A549 (cell line): Measurements from ENCODE around the gene ABHD2.

Experiments used
- CEBPB ChIP-seq, 2 experiments: fragments of >200 bp in 1 of 2; sonication (Bioruptor Twin) in 1 of 2; formaldehyde crosslinking in 1 of 2; IDR thresholded peaks; 2 replicates each; pipeline ENCODE4 v1.6.1; 2012 to 2016
- CTCF ChIP-seq: fragments of >200 bp; sonication (Bioruptor Twin); formaldehyde crosslinking; IDR thresholded peaks from 3 replicates; pipeline ENCODE4 v1.5.1; 2016
- ELK1 ChIP-seq: fragments of 150-350 bp; IDR thresholded peaks from 2 replicates; pipeline ENCODE4 v1.6.1; 2014; ENCODE audit warnings: low read depth, mild to moderate bottlenecking, low read length
- EP300 ChIP-seq, 2 experiments: fragments of >200 bp; sonication (Bioruptor Twin); formaldehyde crosslinking; IDR thresholded peaks; 2 replicates in 1 of 2; 3 replicates in 1 of 2; pipeline ENCODE4 v1.6.1; 2016 to 2017
- HOXA7 ChIP-seq: fragments of 250-450 bp; sonication (Bioruptor Pico); IDR thresholded peaks from 2 replicates; pipeline ENCODE4 v1.5.0; 2020; ENCODE audit warnings: mild to moderate bottlenecking, moderate library complexity
- HOXB5 ChIP-seq: fragments of 250-450 bp; sonication (Bioruptor Pico); IDR thresholded peaks from 2 replicates; pipeline ENCODE4 v1.5.0; 2020; ENCODE audit warnings: mild to moderate bottlenecking, moderate library complexity
- JUN ChIP-seq, 2 experiments: fragments of >200 bp; sonication (Bioruptor Twin); formaldehyde crosslinking; IDR thresholded peaks; 2 replicates in 1 of 2; 3 replicates in 1 of 2; pipeline ENCODE4 v1.6.1; 2016 to 2017
- JUNB ChIP-seq: fragments of >200 bp; sonication (Bioruptor Twin); formaldehyde crosslinking; IDR thresholded peaks from 2 replicates; pipeline ENCODE4 v1.6.1; 2016
- POLR2A ChIP-seq: IDR thresholded peaks from 2 replicates; pipeline ENCODE4 v1.6.1; 2012; ENCODE audit warnings: mild to moderate bottlenecking, low read length
- RFX5 ChIP-seq: fragments of 450-650 bp; IDR thresholded peaks from 2 replicates; pipeline ENCODE4 v1.7.1; 2014; ENCODE audit warnings: antibody characterized with exemption, mild to moderate bottlenecking, moderate library complexity

- no peak for TF ChIP-seq ELK1
- no peak for TF ChIP-seq POLR2A
- no peak for TF ChIP-seq HOXB5 (CRISPR knock-in tag)
- TF ChIP-seq CTCF = no peak
- TF ChIP-seq JUN (IDR thresholded peaks at IDR 0.05) = no peak
- TF ChIP-seq RFX5 = no peak
- no peak for TF ChIP-seq CEBPB (IDR thresholded peaks at IDR 0.05)
- no peak for TF ChIP-seq EP300 (IDR thresholded peaks at IDR 0.05)
- no peak for TF ChIP-seq JUNB
- TF ChIP-seq HOXA7 (CRISPR knock-in tag) = no peak
These were observed 160.3 kb downstream of the ABHD2 start for GRCh38 chr15:89248584-89248983.
